NCI-H748 (cell line): ENCODE data around the gene BMP6.
"Not testable (repeated sequence)": the region's sequence is repeated elsewhere in the genome, so short reads cannot be mapped to it uniquely, and the experiment has no call there.

Experiments
- DNase-seq: peaks from one replicate; lab custom pipeline; 2025; ENCODE audit not compliant: unreplicated experiment; lab: John Stamatoyannopoulos, UW

Gene BMP6

DNA sequence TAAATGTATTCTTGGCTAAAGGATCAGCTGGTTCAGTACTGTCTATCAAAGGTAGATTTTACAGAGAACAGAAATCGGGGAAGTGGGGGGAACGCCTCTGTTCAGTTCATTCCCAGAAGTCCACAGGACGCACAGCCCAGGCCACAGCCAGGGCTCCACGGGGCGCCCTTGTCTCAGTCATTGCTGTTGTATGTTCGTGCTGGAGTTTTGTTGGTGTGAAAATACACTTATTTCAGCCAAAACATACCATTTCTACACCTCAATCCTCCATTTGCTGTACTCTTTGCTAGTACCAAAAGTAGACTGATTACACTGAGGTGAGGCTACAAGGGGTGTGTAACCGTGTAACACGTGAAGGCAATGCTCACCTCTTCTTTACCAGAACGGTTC, 154.8 kb downstream of the BMP6 start:
- DNase-seq, result no peak

DNA sequence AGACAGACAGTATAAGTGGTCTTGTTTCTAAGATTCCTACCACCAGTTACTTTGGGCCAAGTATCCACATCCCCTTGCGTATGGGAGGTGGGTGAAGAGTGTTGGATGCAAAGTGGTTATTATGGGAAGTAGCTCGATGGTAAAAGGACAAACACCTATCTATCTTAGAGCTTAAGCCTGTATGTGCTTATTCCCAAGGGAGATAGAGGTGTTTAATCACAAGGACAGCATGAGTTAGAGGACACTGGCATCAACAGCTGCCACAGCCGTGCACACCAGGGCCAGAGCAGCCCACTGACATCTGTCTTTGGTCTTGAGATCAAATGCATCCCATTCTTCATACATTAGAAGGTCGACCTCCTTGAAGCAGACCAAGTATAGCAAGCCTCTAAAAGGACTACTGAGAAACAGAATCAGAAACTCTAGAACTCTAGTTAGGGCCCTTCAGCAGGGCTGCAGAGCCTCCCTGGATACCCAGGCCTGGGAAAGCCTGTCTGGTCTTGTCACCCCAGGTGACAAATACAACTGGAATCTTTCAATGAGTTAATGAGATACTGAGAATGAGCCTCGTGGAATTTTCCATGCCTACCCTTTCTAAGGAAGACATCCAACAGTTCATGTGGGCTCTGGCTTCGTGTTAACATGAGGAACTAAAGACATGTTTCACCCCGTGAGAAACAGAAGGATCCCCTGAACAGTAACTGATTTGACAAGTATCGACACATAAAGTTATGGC, 156.0 kb downstream of the BMP6 start:
- DNase-seq, result no peak

DNA sequence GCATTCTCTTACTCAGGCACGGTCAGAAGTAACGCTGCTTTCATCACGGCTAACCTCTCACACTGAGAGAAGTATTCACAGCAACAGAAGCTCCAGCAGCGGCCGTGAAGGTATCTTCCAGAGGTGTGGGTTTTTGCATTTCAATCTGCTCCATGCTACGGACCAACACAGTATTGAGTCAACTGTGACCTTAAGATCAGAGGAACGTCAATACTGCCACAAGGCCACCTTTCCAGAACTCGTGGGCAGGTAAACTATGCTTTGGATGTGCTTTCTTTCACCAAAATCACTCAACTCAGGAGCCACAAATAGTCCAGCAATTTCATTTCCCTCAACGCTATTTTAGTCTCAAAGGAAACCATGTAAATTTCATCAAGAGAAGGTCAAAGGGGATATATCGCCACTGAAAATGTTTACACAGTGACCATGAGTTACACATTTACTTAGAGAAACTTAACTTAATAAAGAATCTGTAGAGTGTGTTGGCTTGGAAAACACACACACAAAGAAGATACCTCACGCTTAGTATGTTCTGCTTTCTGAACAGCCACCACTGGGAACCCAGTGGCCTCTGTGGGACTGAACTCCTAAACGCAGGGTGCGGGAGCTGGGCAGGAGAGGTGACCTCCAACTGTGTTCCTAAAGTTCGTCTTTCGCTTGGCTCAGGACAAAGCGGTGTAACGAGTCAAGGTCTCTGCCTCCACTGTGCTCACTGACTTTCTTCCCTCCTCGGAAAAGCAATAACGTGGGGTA, 156.8 kb downstream of the BMP6 start:
- no peak for DNase-seq

DNA sequence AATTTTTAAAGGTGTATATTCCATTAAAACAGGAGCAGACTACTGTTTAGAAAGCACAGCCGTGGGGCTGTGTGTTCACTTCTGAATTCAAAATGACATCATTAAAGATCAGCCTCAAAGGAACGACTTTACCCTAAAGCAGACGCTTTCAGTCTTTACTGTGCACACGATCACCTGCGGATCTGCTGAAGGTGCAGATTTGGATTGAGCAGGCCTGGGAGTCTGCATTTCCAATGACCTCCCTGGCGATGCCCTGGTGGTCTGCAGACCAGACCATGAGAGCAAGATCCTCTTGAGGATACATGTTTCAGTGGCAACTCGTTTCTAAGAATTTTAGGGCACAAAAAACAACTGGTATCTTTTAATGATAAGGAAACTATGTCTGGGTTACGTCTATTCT, 157.5 kb downstream of the BMP6 start:
- DNase-seq, result no peak

DNA sequence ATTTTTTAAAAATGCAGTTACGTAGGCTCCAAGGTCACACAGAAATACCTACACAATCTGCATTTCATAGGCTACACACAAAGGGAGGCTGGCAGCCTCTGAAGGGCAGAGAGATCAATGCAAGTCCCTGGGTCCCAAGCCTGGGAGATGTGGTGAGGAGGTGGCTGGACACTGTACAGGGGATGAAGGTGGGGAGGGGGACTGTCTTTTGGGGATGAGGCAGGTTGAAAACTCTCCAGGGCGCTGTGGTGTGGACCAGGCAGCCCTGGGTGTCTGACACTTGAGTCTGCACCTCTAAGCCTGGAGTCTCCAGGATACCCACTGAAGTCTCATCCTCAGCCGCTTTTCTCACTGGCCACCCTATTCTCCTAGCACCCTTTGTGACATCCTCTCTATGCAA, 160.2 kb downstream of the BMP6 start:
- no peak for DNase-seq

DNA sequence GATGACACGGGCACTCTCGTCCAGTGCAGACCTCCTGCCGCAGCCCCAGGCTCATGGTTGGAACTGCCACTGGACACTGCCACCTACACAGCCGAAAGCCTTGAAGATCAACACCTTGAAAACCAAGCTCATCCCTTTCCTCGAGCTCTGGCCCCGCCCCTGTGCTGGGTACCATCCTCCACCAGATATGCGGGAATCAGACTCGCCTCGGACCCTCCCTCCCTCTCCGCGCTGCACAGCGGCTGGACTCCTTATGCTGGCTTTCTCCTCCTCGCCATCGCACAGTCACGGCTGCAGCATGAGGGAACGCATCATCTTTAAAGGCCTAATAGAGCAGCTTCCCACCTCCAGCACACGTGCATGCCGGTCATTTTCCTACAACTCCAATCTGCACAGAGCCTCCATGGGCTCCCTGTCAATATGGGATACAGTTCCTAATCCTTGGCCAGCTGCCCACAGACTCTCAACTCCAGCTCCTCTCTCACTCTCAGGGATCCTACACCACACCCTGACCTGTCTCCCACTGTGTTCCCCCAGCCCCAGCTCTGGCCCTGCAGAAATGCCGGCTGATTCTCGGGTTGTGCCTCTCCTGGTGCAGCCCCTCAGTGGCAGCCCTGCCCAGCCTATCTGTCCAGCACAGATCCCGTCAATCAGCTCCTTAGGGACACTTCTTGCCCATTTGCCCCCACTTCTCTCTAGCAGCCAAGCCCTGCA, 161.5 kb downstream of the BMP6 start:
- DNase-seq, result no peak

DNA sequence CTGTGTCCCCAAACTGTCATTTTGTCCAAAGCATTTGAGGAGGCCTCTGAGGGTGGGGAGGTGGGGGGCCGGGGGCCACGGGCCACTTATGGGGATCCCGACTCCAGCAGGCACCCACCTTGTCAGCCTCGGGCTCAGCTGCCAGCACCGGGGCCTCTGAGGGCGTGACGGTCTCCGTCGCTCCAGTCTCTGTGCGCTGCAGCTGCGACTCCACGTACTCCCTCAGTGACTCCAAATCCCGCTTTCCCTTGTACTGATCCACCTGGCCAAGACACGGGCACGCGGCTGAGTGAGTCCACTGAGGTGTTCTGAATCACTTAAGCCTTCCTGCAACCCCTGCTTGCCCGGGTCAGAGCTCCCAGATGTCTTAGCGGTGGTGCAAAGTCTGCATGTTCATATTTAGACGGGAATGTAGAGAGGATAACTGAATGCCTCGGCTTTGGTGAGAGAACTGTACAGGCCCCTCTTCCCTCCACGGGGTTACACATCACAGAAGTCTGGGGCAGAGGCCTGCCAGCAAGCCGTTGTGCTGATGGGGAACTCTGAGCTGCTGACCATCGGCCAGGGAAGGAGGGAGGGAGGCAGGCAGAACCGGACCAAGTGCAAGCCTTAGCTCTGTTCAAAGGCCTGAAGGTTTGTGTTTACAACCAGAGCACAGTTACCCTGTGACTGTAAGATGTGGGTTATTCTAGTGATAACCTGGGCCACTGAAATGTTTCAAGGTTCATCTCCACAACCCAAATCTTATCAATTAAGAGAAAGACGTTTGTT, 162.9 kb downstream of the BMP6 start:
- no peak for DNase-seq

DNA sequence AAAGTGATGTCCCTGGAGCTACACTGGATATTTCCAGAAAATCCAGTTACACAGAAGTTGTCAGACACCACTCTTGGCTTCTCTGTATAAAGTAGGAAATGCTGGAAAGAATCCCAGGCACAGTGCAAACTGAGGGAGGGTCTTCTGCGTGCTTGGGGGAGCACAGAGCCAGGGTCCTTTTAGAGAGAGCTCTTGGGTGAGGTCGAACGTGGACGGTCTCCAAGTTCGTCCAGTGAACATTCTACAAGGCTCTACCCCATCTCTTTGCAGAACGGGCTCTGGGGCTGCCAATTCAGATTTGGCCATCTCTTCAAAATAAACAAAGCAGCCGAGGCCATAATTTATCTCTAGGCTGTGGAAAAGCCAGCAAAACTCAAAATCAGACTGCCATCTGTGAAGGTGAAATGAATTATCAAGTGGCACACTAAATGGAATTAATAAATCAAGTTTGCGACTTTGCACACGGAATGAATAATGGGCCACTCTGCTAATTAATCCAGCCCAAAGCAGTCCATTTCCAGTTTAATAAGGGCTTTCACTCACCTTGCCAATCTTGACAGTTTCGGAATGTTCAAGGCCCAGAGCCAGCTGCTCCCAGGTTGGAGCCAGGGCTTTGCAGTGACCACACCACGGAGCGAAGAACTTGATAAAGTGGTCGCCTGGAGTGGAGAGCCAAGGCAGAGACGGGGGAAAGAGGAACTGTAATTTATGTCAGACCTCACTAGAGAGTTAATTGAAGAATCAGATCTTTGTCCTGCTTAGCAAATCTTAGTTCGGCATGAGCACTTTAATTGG, 165.4 kb downstream of the BMP6 start:
- DNase-seq, result no peak

DNA sequence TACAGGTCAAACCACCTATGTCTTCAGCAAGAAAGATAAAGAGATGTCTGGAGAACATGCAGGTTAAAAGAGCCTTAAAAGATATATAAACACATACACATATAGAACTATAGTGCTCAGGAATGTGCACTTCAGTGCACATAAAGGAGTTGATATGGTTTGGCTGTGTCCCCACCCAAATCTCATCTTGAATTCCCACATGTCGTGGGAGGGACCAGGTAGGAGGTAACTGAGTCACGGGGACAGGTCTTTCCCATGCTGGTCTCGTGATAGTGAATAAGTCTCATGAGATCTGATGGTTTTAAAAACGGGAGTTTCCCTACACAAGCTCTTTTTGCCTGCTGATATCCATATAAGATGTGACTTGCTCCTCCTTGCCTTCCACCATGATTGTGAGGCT, 166.5 kb downstream of the BMP6 start:
- not testable (repeated sequence) for DNase-seq

DNA sequence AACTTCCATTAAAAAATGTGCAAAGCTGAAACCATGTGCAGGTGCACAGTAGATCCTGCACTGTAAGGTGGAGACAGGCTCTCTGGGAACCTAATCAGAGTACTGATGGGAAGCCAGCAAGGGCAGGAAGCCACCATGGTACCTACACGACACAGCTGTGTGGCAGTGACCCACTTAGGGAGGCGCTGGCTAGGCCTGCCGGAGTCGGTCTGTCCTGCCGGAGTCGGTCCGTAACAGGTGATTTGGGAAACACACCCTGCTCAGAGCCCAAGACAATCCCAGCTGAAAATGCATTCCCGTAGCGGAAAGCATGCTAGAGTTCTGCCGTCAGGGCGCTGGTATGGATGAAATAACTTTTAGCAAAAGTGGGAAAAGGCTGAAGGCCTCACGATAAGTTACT, 167.4 kb downstream of the BMP6 start:
- no peak for DNase-seq

DNA sequence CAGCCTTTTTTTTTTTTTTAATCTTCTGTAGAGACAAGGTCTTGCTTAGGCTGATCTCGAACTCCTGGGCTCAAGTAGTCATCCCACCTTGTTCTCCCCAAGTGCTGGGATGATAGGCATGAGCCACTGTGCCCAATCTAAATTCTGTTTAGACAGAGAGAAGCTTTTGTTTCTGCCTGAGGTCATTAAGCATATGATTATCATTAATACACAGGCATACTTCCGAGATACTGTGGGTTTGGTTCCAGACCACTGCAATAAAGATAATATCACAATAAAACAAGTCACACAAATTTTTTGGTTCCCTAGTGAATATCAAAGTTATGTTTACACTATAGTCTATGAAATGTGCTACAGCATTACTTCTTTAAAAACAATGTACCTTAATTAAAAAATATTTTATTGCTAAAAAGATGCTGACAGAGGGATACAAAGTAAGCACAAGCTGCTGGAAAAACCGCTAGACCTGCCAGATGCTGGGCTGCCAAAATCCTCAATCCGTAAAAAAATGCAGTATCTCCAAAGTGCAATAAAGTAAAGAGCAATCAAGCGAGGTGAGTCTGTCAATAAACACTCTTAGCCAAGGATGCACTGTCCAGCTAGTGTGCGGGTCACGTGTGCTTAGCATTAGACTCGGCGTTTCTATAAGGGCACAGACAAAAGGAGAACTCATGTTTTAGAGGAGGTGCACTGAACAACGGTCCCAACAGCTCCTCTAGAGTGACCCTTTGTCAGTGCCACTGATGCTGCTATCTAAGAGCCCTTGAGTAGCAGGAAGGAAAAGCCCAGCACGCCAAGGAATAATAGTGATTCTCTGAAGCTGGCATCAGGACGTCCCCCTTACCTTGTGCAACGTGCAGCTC, 168.6 kb downstream of the BMP6 start:
- DNase-seq, result no peak

DNA sequence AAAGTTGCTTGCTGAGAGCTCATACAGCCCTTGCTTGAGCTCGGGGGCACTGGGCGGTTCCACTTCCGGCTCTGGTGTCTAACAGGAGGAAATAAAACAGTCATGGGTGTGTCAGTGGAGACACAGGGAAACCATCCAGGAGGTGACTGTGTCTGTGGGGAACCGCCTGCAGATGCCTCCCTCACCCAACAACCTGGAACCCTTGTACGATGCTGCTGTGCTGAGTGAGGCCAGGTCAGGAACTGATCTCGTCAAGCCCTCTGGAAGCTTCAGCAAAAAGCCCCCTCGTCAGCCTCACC, 169.2 kb downstream of the BMP6 start:
- DNase-seq, result no peak

DNA sequence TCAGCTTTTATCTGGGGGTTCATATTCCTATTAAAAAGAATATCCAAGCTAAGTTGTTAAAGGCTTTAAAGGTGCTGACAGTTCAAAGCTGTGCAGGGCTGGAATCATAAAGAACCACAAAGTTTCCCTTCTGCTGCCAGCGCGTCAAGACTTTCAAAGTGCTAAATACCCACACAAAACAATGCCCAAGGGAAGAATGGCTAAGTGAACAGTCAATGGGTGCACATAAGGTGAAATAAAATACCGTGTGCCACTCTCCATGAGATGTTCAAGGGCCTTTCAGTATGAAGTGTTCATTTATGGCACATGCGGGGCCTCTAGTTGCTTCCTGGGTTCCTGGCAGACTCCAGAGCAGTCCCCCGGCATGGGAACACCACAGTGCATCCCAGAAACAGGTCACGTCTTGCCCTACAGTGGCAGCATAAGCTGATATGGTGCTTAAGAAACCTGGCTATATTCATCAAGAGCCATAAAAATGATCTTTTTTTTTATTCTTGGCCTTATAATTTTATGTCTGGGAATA, 170.6 kb downstream of the BMP6 start:
- no peak for DNase-seq

DNA sequence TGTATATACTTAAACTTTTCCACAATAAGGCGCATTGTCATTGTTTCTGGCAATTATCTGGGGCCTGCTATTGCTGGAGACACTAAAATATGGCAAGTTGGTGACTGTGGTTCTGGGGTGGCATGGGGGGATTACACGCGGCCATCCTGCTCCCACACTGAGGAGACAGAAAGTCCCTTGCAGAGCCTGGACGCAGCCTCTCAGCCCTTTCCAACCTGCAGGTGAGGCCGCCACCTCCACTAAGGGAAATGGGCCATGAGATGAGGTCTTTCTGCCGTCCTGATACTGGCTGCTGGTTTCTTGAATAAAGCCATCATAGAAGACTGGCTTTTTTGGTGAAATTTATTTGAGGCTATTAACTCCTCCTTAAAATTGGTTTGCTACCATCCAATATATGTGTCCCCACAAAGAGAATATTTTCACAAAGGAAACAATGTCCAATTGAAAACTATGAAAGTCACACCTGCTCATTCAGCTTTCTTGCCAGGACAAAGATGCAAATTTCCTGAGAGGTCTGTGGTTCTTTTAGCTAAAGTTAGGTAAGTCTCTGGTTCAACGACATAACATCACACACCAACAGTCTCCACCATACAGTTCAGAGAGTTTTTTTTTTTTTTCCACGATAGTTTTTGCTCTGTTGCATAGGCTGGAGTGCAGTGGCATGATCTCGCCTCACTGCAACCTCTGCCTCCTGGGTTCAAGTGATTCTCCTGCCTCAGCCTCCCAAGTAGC, 171.7 kb downstream of the BMP6 start:
- DNase-seq, result no peak

DNA sequence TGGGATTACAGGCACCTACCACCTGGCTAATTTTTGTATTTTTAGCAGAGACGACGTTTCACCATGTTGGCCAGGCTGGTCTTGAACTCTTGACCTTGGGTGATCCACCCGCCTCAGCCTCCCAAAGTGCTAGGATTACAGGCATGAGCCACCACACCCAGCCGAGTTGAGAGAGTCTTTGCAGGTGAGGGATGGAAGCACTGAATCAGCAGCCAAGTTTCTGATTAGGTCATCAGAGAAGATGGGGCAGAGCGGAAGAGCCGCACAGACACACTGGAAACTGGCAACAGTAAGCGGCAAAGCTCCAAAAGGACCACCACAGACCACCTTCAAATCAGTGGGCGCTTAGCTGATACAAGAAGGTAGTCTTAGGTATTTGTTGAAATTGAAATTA, 172.3 kb downstream of the BMP6 start:
- not testable (repeated sequence) for DNase-seq

DNA sequence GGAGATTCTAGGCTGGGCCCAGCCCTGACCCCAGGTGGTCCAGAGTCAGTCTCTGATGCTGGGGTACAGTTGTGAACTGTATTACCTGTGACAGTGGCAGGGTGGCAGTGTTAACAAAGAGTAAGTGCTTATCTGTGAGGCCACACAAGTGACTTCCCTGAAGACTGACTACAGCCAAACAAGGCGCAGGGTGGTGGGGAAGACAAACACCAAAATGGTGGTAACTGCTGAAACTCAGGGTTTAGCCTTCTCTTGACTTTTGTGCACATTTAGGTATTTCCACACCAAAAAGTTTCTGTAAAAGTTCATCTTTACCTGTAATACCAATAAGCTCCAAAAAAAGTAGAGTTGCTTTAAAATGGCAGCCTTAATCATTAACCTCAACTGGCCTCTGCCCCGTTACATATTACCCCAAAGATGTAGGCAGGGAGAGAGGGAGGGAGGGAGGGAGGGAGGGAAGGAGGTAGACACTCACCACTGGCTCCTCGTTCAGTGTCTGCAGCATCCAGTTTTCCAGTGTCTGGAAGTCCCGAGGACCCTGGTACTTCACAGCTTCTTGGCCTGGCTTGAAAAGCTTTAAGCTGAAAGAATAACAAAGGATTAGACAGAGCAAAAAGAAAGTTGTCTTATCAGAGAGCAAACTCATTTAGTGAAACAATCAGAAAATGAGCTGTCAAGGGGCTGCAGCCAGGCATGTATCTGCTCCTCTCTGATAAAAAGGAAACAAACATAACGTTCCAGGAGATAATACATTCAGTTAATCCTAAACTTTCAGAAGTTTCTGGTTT, 173.4 kb downstream of the BMP6 start:
- DNase-seq, result no peak

DNA sequence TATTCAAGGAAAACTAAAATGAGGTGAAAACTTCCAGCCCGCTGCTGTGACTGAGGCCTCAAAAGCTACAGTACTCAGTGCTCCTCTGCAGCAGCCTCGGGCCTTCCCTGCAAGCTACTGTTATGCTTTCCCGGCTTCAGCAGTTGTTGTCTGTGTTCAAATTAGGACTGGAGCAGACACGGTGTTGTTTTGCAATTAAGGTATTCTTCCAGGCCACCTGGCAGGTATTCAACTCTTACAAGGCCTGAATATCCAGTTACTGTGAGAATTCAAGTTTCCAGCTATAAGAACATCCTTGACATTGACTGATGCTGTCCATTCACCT, 174.0 kb downstream of the BMP6 start:
- no peak for DNase-seq

DNA sequence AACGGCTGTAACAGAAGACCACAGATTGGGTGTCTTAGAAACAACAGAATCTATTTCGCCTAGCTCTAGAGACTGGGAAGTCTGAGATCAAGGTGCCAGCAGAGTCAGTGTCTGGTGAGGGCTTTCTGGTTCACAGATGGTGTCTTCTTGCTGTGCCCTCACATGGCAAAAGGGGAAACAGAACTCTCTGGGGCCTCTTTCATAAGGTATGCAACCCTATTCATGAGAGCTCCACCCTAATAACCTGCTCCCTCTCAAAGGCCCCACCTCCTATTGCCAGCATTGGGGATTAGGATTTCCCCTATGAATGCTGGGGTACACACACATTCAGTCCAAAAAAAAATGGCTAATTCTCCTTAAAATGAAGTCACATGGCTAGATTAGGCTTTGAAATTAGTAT, 174.7 kb downstream of the BMP6 start:
- no peak for DNase-seq
